Hematopoietic multipotent progenitor cell treated with erythropoietin and hydrocortisone succinate and interleukin-3 and kit ligand, for 6 days (in vitro differentiated cells): ENCODE results near the gene ZNF275.
A peak's percentile ranks its signal among the peaks of the same experiment; 100 is the strongest.
"Not testable (repeated sequence)": the region's sequence is repeated elsewhere in the genome, so short reads cannot be mapped to it uniquely, and the experiment has no call there.

Source experiments
- DNase-seq: peaks from one replicate; pipeline ENCODE4 v3.0.0-alpha.2; 2015

ZNF275 gene

GRCh38 chrX:153361781-153362397, 27.9 kb downstream of the ZNF275 start:
- no peak for DNase-seq

GRCh38 chrX:153365670-153366069, 31.7 kb downstream of the ZNF275 start:
- DNase-seq: no peak

GRCh38 chrX:153366119-153366518, 32.2 kb downstream of the ZNF275 start:
- DNase-seq: no peak

- DNase-seq: no peak
These were observed 33.1 kb downstream of the ZNF275 start for GRCh38 chrX:153366878-153367538.

DNA sequence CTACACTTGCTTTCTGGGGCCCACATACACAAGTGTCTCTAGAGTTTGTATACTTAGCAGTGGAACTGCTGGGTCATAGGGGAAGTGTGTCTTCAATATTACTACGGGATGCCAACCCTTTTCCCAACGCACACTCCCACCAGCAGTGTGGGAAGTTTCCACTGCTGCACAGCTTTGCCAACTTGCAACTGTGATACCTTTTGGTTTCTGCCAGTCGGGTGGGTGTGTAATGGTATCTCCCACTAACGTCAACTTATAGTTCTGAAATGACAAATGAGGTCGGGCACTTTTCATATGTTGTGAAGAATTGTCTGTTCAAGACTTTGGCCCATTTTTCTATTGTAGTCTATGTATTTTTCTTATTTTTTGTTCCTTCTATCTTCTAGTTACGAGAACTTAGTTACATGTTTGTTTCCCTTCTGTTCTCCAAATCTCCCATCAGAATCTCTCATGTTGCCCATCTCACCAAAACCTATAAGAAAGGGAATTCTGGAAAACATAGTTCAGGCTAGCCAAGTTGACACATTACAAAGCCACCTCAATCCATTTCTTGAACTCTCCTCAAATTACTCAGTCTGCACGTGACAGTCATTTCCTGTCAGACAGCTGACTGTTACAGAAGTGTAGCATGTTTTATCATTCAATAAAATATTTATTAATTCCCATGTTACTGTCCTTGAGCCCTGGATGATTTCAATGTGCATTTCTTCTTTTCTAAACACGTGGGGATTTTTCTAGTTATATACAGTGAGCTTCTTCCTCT, 36.5 kb downstream of the ZNF275 start:
- no peak for DNase-seq

GRCh38 chrX:153371256-153371655, 37.3 kb downstream of the ZNF275 start:
- DNase-seq: no peak

DNA sequence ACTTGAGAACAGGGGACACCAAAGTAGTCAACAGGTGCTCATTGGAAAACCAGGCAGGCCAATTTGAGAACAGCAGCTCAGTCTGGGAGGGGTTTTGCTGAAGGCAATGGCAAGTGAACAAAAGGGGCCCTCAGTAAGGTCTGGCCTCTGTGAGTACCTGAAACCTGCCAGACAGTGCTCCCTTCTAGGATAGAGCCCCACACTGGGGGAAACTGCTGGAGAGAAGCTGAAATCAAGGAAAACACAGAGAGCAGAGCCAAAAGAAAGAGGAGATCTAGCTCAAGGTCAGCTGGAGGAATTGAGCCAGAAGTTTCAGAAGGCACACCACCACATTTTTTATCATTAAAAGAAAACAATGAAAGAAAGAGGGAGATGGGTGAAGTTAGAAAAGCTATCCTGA, 39.0 kb downstream of the ZNF275 start:
- DNase-seq: no peak

DNA sequence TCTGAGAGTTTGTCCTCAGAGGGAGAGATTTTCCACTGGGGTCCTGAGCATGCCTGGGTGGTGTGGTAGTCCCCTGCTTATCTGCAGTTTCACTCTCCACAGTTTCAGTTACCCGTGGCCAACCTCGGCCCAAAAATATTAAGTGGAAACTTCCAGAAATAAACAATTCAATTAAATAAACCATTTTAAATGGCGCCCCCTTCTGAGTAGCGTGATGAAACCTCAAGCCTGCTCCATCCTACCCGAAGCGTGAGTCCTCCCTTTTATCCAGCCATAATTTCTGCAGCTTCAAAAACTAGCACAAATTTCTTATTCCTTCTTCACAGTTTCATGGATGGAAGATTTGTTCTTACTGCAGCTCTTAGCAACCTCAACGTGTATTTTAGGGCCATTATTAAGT, 40.5 kb downstream of the ZNF275 start:
- no peak for DNase-seq

DNA sequence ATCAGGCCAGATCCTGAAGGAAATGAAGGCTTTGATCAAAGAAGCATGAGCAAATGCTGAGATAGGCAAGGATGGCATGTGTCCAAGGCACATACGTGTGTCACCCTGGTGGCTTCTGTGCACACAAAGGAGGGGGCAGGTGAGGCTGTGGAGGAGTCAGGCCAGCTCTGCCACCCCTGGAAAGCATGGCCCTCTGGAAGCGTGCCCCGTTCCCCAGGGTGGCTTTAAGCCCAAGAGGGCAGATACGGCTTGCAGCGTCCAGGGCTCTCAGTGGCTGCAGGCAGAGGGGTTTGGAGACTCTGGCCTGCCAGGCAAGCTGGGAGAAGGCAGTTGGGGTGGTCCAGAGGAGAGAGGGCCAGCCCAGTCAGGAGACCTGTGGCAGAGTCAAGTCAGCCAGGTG, 41.6 kb downstream of the ZNF275 start:
- DNase-seq: no peak

DNA sequence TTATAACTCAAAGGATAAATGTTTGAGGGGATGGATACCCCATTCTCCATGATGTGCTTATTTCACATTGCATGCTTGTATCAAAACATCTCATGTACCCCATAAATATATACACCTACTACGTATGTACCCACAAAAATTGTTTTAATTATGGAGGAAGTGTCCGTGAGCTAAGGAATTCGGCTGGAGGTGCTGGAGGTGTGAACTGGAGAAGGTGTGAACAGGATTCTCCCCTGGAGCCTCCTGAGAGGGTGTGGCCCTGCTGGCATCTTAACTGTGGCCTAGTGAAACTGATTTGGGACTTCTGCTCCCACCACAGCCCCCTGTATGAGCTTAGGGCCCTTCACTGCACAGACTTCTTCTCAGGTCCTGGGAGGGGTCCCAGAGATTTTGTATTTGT, 43.8 kb downstream of the ZNF275 start:
- DNase-seq: no peak

GRCh38 chrX:153378607-153379006, 44.7 kb downstream of the ZNF275 start:
- no peak for DNase-seq

DNA sequence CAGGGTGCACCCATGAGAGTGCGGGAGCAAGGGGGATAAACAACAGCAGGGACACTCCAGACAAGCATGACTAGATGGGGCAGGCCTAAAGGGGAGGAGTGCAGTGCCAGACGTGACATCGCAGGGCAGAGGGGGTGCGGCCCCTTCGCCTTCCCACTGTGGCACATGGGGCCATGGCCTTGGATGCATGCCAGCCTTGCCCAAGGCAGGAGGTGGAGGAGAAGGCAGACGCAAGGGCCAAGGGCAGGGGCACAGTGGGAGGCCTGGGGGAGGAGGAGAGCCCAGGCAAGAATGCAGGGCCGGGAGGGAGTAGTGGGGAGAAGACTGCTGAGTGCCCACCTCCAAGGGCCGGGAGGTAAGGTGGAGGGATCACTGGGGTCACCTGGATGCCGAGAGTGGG, 45.6 kb downstream of the ZNF275 start:
- no peak for DNase-seq

DNA sequence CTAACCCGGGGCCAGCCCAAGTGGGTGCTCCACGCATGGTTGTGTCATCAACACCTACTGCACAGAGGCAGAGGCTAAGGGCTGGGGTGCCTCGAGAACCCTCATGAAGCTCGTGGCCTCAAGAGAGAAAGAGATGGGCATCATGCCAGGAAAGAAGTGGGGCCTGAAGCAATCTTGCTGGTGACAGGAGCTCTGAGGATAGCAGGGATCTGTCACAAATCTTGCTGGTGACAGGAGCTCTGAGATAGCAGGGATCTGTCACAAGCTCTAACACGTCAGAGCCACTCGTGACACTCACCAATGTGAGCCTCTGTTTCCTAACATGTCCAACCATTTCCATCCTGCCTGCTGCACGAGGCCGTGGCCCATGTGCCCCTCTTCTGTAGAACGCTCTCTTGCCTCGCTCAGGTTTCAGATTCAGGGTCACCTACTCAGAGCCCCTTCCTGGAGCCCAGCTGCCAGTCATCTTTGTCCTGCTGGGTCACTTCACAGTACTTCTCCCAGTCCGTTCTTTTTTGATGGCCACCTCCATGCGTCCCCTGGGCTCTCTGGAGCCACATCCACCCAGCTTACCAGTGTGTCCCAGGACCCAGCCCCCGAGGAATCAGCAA, 46.1 kb downstream of the ZNF275 start:
- peak; percentile 35 for DNase-seq

DNA sequence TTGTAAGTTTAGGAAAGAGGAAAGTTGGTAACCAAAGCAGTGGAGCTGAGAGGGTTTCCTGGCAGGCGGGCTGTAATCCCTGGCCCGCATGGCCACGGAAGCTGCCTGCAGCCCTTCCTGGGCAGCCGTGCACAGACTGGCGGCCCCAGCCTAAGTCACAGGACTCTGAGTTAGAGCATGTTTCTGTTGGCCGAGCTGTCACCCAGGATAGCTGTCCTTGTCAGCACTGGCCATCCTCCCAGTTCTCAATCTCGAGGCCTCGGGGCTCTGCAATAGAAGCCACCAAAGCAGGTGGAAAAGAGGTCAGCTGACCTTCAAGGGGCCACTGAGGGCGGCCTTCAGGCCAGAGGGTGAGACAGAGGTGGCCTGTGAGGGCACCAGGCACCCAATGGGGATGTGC, 46.7 kb downstream of the ZNF275 start:
- DNase-seq: no peak

DNA sequence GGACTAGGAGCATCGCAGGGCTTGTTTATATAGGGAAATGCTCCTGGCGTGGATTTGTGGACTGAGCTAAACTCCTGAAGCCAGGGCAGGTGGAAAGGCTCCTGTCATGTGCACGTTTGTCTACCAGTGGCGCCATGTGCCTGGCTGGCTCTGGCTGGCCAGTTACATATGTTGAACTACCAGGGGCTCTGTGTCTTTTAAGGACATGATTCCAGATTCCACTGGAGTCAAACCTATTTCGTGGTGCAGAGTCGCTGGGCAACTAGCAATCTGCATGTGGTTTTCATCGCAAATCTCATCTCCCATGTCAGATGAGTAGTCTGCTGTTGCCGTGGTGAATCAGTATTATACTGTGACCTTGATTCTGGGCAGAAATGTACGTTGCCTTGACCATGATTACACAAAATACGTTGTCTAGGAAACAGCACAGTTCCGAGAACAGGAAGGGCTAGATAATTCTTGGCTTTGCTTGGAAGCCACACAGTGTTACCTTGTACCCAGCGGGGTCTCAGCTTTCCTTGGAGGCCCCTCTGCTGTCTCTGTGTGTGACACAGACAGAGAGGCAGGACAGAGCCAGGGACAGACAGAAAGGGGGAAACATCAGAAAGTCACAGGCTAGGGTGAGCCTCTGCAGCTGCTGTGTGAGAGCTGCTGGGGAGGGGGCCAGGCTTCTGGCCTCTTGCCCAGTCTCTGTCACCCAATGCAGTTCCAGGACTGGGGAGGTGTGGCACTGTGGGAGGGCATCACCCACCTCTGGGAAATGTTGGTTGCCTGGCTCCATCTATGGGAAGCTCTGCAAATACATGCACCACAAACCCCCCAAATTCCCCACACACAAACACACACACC, 48.0 kb downstream of the ZNF275 start:
- DNase-seq: peak; percentile 69

DNA sequence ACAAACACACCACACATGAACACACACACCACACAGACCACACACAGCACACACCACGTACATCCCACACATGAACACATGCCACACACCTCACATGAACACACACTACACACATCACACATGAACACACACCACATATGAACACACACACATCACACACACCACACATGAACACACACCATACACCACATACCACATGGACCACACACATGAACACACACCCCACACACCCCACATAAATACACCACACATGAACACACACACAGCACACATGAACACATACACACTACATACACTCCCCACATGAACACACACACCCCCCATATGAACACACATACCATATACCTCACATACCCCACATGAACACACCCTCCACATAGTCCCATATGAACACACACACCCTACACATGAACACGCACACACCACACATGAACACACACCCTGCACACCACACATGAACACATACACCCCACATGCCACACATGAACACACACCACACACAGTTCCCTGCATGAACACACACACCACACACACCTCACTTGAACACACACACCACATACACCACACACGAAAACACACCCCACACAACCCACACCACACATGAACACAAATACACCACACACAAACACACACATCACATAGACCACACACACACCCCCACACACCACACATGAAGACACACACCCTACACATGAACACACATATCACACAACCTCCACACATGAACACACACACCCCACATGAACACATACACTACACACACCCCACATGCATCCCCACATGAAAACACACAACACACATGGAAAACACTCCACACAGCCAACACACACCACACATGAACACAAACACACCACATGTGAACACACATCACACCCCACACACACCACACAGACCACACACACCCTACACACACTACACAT, 48.9 kb downstream of the ZNF275 start:
- no peak for DNase-seq

DNA sequence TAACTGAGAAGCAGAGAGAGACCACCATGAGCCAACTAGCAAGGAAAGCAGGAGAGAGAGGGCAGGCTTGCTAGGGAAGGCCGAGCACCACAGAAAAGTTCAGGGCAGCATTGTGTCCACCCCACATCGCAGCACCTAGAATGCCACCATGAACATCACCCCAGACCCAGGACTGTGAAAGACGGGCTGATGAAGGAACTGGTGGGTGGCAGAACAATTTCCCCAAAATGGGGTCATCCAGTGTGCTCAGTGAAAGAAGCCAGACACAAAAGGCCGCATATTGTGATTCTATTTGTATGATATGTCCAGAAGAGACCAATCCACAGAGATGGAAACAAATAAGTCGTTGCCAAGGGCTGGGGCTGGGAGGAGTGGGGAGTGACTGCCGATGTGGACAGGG, 50.4 kb downstream of the ZNF275 start:
- DNase-seq: no peak

DNA sequence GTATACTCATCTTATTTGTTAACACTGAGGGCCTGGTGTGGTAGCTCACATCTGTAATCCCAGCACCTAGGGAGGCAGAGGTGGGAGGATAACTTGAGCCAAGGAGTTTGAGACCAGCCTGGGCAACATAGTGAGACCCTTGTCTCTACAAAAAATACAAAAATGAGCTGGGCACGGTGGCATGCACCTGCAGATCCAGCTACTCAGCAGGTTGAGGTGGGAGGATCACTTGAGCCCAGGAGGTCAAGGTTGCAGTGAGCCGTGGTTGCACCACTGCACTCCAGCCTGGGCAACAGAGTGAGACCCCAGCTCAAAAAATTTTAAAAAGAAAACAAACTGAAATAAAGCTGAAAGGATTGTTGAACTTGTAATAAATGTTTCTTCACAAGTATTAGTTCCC, 51.0 kb downstream of the ZNF275 start:
- not testable (repeated sequence) for DNase-seq

GRCh38 chrX:153386097-153386496, 52.1 kb downstream of the ZNF275 start:
- no peak for DNase-seq

DNA sequence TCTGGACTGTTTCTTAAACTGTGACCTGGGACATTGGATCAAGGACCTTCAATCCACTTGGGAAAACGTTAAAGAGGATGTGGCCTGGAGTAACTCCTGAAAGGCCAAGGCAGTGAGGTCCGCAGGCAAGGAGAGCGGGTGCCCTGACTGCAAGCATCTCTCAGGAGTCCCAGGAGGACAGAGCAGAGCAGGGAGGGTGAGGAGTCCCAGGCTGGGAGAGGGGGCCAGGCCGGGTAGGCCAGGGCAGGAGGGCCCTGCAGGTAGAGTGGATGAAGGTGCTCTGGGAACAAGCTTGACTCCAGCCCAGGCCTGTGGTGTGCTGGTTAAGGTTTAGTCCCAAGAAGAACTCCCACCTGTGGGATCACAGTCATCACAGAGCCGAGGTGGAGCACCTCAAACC, 53.4 kb downstream of the ZNF275 start:
- DNase-seq: no peak

DNA sequence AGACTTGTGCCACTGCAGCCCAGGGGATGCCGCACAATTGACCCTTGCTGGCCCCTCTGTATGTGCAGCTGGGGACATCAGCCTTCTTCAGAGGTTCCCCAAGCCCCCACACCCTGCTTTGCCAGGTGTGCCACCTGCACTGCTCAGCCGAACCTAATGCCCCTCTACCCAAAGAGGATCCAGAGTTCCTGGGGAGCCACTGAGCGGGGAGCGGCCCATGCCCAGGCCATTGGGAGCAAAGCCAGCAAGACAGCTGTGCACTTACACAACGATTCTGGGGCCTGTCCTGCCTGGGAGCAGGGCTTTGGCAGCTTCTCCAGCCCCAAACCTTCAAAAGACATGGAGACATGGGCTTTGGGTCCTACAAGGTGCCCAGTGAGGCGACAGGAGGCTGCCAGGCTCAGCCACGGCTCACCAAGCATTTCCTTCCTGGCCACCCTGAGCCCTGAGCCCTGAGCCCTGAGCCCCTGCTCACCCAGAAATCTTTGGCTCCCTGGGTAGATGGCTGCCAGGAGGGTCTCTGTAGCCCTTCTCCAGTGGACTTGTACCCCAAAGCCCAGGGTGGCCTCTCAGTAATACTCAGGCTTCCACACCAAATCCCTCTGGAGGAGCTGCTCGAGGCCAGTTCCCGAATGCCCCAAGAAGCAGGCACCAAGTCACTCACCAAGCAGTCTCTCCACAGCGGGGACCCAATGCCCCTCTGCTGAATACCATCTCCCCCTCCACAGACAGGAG, 54.2 kb downstream of the ZNF275 start:
- DNase-seq: no peak
